A204.1 (cell line): Measurements from ENCODE around the gene AIP.
"Not testable (repeated sequence)": the region's sequence is repeated elsewhere in the genome, so short reads cannot be mapped to it uniquely, and the experiment has no call there.

Experiments
- FAIRE-seq: peaks from 2 replicates; lab custom pipeline; 2012; peaks lifted over from hg19 to GRCh38; lab: Jason Lieb, UNC

The AIP gene

GRCh38 chr11:67468759-67469507, 13.9 kb upstream of the AIP start, which contains the start of gene TMEM134:
Gene TMEM134, minus strand, starts transcription at chr11:67469251. Its CDS starts 59 bp downstream, at chr11:67469192.
- FAIRE-seq, result no peak

GRCh38 chr11:67469508-67469811, 13.4 kb upstream of the AIP start:
- no peak for FAIRE-seq

GRCh38 chr11:67470337-67471002, 12.4 kb upstream of the AIP start:
- FAIRE-seq, result no peak

- FAIRE-seq, result no peak
Observed at GRCh38 chr11:67472882-67473281, 9.9 kb upstream of the AIP start.

- not testable (repeated sequence) for FAIRE-seq
Observed at GRCh38 chr11:67476692-67477091, 6.1 kb upstream of the AIP start.

- not testable (repeated sequence) for FAIRE-seq
Observed at GRCh38 chr11:67477344-67478050, 5.3 kb upstream of the AIP start.

- no peak for FAIRE-seq
Observed at GRCh38 chr11:67482275-67482826, 475 bp upstream of the AIP start.

GRCh38 chr11:67483831-67484665, 1.2 kb downstream of the AIP start:
- no peak for FAIRE-seq

GRCh38 chr11:67484847-67485311, 2.1 kb downstream of the AIP start:
- FAIRE-seq, result no peak

GRCh38 chr11:67485873-67486361, 3.1 kb downstream of the AIP start:
- not testable (repeated sequence) for FAIRE-seq

- FAIRE-seq, result no peak
Observed at GRCh38 chr11:67486481-67487195, 3.8 kb downstream of the AIP start.

- FAIRE-seq, result no peak
Observed at GRCh38 chr11:67489203-67489884, 6.5 kb downstream of the AIP start.

GRCh38 chr11:67489885-67490726, 7.3 kb downstream of the AIP start:
- no peak for FAIRE-seq

GRCh38 chr11:67490727-67491065, 7.9 kb downstream of the AIP start:
- FAIRE-seq, result no peak

- no peak for FAIRE-seq
Observed at GRCh38 chr11:67491276-67492068, 8.6 kb downstream of the AIP start.

- FAIRE-seq, result no peak
Observed at GRCh38 chr11:67492069-67492727, 9.4 kb downstream of the AIP start.

- no peak for FAIRE-seq
Observed at GRCh38 chr11:67492801-67493547, 10.1 kb downstream of the AIP start.
